Spleen (tissue), 11 donors: Measurements from ENCODE around the gene ZNF638. TPM values are rescaled to one million over a fixed set of nuclear protein-coding genes. Genes with fewer than 3 reads are reported as not detected.

Experiments
- DNase-seq: peaks from one replicate; pipeline ENCODE4 v3.0.0-alpha.2; 2020
- H3K27ac ChIP-seq, 8 donors: fragments of 200-600 bp; sonication (generic) in 7 of 8; 1 replicate in 4 of 8; 2 replicates in 4 of 8; pipeline versions ENCODE4 v1.5.0 to v1.8.0; 2016 to 2021; ENCODE audit warnings: inconsistent platforms in 4 of 8, mild to moderate bottlenecking in 4 of 8, moderate library complexity in 1 of 8
- H3K27me3 ChIP-seq, 7 donors: fragments of 200-600 bp; sonication (generic) in 6 of 7; replicated peaks in 1 of 7; 1 replicate in 4 of 7; 2 replicates in 3 of 7; pipeline versions ENCODE4 v1.5.0 to v1.8.0; 2016 to 2021; ENCODE audit warnings: inconsistent platforms in 3 of 7, mild to moderate bottlenecking in 1 of 7
- H3K36me3 ChIP-seq, 6 donors: fragments of 200-600 bp; sonication (generic) in 5 of 6; 1 replicate in 4 of 6; 2 replicates in 2 of 6; pipeline versions ENCODE4 v1.5.0 to v1.8.0; 2016 to 2021; ENCODE audit warnings: inconsistent platforms in 2 of 6
- H3K4me1 ChIP-seq, 6 donors: fragments of 200-600 bp; sonication (generic) in 5 of 6; 1 replicate in 3 of 6; 2 replicates in 3 of 6; pipeline versions ENCODE4 v1.5.0 to v1.8.0; 2016 to 2021; ENCODE audit warnings: inconsistent platforms in 3 of 6
- H3K4me3 ChIP-seq, 8 donors: fragments of 200-600 bp; sonication (generic) in 7 of 8; 1 replicate in 4 of 8; 2 replicates in 4 of 8; pipeline versions ENCODE4 v1.5.0 to v1.8.0; 2016 to 2021; ENCODE audit warnings: inconsistent platforms in 4 of 8, mild to moderate bottlenecking in 4 of 8, moderate library complexity in 2 of 8
- H3K9me3 ChIP-seq, 8 donors: fragments of 200-600 bp; sonication (generic) in 7 of 8; 1 replicate in 4 of 8; 2 replicates in 4 of 8; pipeline versions ENCODE4 v1.5.0 to v1.8.0; 2016 to 2021; ENCODE audit warnings: inconsistent platforms in 4 of 8
- CTCF ChIP-seq, 11 experiments: fragments of 200-600 bp in 7 of 11; fragments of 450-650 bp in 4 of 11; sonication (generic) in 4 of 11; IDR thresholded peaks in 8 of 11; conservative IDR thresholded peaks in 3 of 11; 1 replicate in 7 of 11; 2 replicates in 4 of 11; pipeline versions ENCODE4 v1.4.0 to v1.8.0; 2016 to 2021; ENCODE audit warnings: antibody characterized with exemption in 11 of 11, inconsistent platforms in 4 of 11, mild to moderate bottlenecking in 1 of 11
- POLR2A ChIP-seq, 3 donors: fragments of 450-650 bp; IDR thresholded peaks; one replicate each; pipeline ENCODE4 v1.5.1; 2017; ENCODE audit warnings: antibody characterized with exemption in 3 of 3, mild to moderate bottlenecking in 1 of 3
- POLR2AphosphoS5 ChIP-seq, 3 donors: sonication (generic); formaldehyde crosslinking; IDR thresholded peaks; one replicate each; pipeline ENCODE4 v1.5.1; 2017; ENCODE audit warnings: antibody characterized with exemption in 3 of 3
- WGBS, 5 donors: extraction: QIAGEN DNeasy Blood & Tissue Kit in 3 of 5; methylation state at CpG; one replicate each; pipeline versions ENCODE4 v1.1.5 to v1.1.7; 2013 to 2018; 5-methylcytosine and 5-hydroxymethylcytosine counted together
- intact Hi-C: fragments of 100-400 bp; cut with DNase I; formaldehyde crosslinking; loops from one replicate; pipeline ENCODE4 v1.15.0; 2023; ENCODE audit warnings: low total_unique reads
- polyA plus RNA-seq, 3 donors: library from polyadenylated mRNA; stranded (reverse); fragments of 200-250 nt; gene quantifications; one replicate each; pipeline ENCODE4 v1.2.1, GENCODE V29; 2013
- total RNA-seq, 7 donors: library from RNA; depleted of rRNA in 3 of 7; stranded (reverse); fragments of >200 nt in 3 of 7; fragmentation: NEBNext Ultra II Directional in 4 of 7; extraction: Animal tissue kit (Norgen Biotek cat#: 25700) in 4 of 7; gene quantifications; one replicate each; pipeline versions ENCODE4 v1.1.0 to v1.2.1, GENCODE V29; 2016 to 2021
- donor health status: healthy with polysubstance abuse.
- donor health status: DM: no; HTN: no; CAD: no; lungs with moderate emphysema.
- donor health status: DM: no; HTN: no; CAD: no.
- donor health status: Bipolar disorder and iron deficiency.
- donor health status: healthy.
- donor health status: DM: no; HTN: no; CAD: no.
- donor health status: DM: yes; HTN: yes; CAD: no.

ZNF638 gene
- total and polyA plus RNA-seq, 10 donors: 80.7 to 310 (median 158) TPM

DNA sequence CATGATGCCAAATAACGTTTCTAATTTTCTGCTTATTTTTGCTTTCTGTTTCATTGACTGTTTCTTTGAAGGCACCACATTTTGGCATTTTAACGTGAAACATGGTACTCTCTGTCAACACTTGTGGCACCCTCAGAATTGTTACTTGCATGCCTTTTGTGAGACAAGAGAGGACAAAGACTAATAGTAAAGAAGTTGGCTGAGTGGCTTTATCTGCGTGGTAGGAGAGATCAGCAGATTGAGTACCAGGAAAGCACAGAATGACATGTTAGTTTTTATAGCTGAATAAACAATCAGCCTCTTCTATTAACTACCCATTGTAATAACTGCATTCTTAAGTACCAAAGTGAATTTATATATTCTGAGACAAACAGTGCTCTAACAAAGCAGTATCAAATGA, 8.6 kb downstream of the ZNF638 start:
- Histone ChIP-seq H3K27ac (no peak overlapping the region), H3K4me1 (peaks cover 35 to 89% (median 57%) of the 10 kb centered on the region in 6 donors)
- WGBS, 5 donors: 54 to 75% (median 68%) methylated on average over 3 of the region's 3 CpGs

DNA sequence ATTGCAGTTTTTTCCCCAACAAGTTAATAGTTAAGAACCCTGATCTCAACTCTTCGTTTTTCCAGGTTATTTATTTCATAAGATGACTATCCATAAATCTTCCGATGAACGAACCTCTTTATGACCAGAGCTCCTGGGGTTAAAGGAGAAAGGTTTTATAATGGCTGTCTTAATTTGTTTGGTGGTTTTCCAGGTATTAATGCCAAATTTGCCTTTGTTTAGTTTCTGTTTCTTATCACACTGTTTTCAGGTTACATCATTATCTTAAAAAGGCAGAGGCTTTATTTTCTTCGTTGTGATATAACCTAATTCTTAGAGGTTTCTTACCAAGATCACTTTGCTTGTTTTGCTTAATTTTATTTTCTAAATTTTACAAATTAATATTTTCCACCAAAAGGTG, 10.1 kb downstream of the ZNF638 start:
- Histone ChIP-seq H3K36me3 (peaks cover 0 to 19% (median 0%) of the 10 kb centered on the region in 6 donors), H3K27me3 (no peaks in the 10 kb centered on the region), H3K4me3 (no peak overlapping the region), H3K27ac (no peak overlapping the region), H3K4me1 (peaks cover 28 to 74% (median 42%) of the 10 kb centered on the region in 6 donors), H3K9me3 (no peaks in the 10 kb centered on the region)
- 84 to 89% (median 88%) methylated on average over 4 of the region's 4 CpGs for WGBS, 5 donors
- intact Hi-C loops: no loop called here
- no peak for DNase-seq
- no peak for TF ChIP-seq POLR2A (IDR thresholded peaks at IDR 0.05)
- TF ChIP-seq POLR2AphosphoS5 (IDR thresholded peaks at IDR 0.05): no peak
- TF ChIP-seq CTCF (IDR thresholded peaks at IDR 0.05 in 8 of 11, conservative IDR thresholded peaks at IDR 0.05 in 3 of 11): no peak

More for the DNA sequence above, 8.6 kb downstream of the ZNF638 start:
- DNase-seq: no peak
- Histone ChIP-seq H3K27me3 (no peaks in the 10 kb centered on the region), H3K4me3 (no peak overlapping the region), H3K36me3 (peaks cover 0 to 15% (median 0%) of the 10 kb centered on the region in 6 donors), H3K9me3 (no peaks in the 10 kb centered on the region)
- intact Hi-C loops: no loop called here
- no peak for TF ChIP-seq POLR2AphosphoS5 (IDR thresholded peaks at IDR 0.05)
- no peak for TF ChIP-seq POLR2A (IDR thresholded peaks at IDR 0.05)
- TF ChIP-seq CTCF (IDR thresholded peaks at IDR 0.05 in 8 of 11, conservative IDR thresholded peaks at IDR 0.05 in 3 of 11): no peak

GRCh38 chr2:71346065-71346464, 14.5 kb downstream of the ZNF638 start:
- H3K36me3 ChIP-seq: peaks cover 0 to 49% (median 19%) of the 10 kb centered on the region in 6 donors
- H3K9me3 ChIP-seq: no peaks in the 10 kb centered on the region
- H3K27ac ChIP-seq: no peak overlapping the region
- peaks cover 0 to 51% (median under 1%) of the 10 kb centered on the region in 6 donors for H3K4me1 ChIP-seq
- no peak overlapping the region for H3K4me3 ChIP-seq
- TF ChIP-seq CTCF (IDR thresholded peaks at IDR 0.05 in 8 of 11, conservative IDR thresholded peaks at IDR 0.05 in 3 of 11): no peak
- TF ChIP-seq POLR2A (IDR thresholded peaks at IDR 0.05): no peak
- no peak for TF ChIP-seq POLR2AphosphoS5 (IDR thresholded peaks at IDR 0.05)
- H3K27me3 ChIP-seq: no peaks in the 10 kb centered on the region
- DNase-seq: no peak
- 97 to 100% (median 99%) methylated on average over 2 of the region's 2 CpGs for WGBS, 5 donors
- intact Hi-C loops: no loop called here

DNA sequence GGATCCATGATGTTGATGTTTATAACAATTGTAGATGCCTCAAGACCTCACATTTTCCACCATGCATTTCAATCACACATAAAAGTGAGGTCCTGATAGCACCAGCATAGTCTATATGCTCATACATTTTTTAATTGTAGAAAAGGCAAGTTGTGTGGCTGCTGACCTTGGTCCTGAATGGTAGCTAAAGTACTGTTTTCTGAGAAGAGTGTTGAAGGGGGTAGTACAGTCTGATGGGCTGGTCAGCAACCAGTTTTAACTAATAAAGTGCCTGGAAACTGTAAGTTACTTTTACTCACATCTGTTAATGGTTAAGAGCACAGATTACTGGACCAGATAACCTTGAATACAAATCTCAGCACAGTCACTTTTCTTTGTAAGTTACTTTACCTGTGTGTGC, 15.9 kb downstream of the ZNF638 start:
- no peak for DNase-seq
- H3K36me3 ChIP-seq: peaks cover 0 to 55% (median 21%) of the 10 kb centered on the region in 6 donors
- H3K27me3 ChIP-seq: no peaks in the 10 kb centered on the region
- TF ChIP-seq CTCF (IDR thresholded peaks at IDR 0.05 in 8 of 11, conservative IDR thresholded peaks at IDR 0.05 in 3 of 11) (no peak), POLR2A (IDR thresholded peaks at IDR 0.05) (no peak), POLR2AphosphoS5 (IDR thresholded peaks at IDR 0.05) (no peak)
- H3K4me1 ChIP-seq: peaks cover 0 to 51% (median 10%) of the 10 kb centered on the region in 6 donors
- no peak overlapping the region for H3K27ac ChIP-seq
- H3K4me3 ChIP-seq: no peak overlapping the region
- intact Hi-C loops: no loop called here
- no peaks in the 10 kb centered on the region for H3K9me3 ChIP-seq
